HepG2 (cell line): ENCODE data around the gene NRSN2. TPM values are rescaled to one million over a fixed set of nuclear protein-coding genes. Genes with fewer than 3 reads are reported as not detected.

Source experiments
- CENPX ChIP-seq: sonication (generic); formaldehyde crosslinking; IDR thresholded peaks from 2 replicates; pipeline ENCODE4 v1.9.0; 2021; ENCODE audit warnings: mild to moderate bottlenecking, missing genetic modification reagents, moderate library complexity
- GFI1 ChIP-seq: sonication (generic); formaldehyde crosslinking; IDR thresholded peaks from 2 replicates; pipeline ENCODE4 v1.5.0; 2020; ENCODE audit warnings: missing genetic modification reagents, mild to moderate bottlenecking, borderline replicate concordance
- HDAC2 ChIP-seq: sonication (generic); formaldehyde crosslinking; IDR thresholded peaks from 2 replicates; pipeline ENCODE4 v1.4.0; 2020; ENCODE audit warnings: missing genetic modification reagents
- KDM2A ChIP-seq: sonication (generic); formaldehyde crosslinking; IDR thresholded peaks from 2 replicates; pipeline ENCODE4 v1.4.0; 2020; ENCODE audit warnings: low read depth, missing genetic modification reagents, borderline replicate concordance
- KDM3A ChIP-seq: IDR thresholded peaks from 2 replicates; pipeline ENCODE4 v1.6.1; 2018; ENCODE audit warnings: low read depth, missing compliant biosample characterization
- MEIS2 ChIP-seq: sonication (generic); formaldehyde crosslinking; IDR thresholded peaks from 2 replicates; pipeline ENCODE4 v1.9.0; 2021; ENCODE audit warnings: mild to moderate bottlenecking, missing genetic modification reagents
- NFKB2 ChIP-seq: sonication (generic); formaldehyde crosslinking; IDR thresholded peaks from 2 replicates; pipeline ENCODE4 v1.4.0; 2020; ENCODE audit warnings: missing genetic modification reagents, borderline replicate concordance
- PRPF4 ChIP-seq: fragments of 200-400 bp; formaldehyde crosslinking; IDR thresholded peaks from 2 replicates; pipeline ENCODE4 v1.6.1; 2016; ENCODE audit warnings: low read length, low read depth; ENCODE audit not compliant: poor library complexity, severe bottlenecking
- RBFOX2 ChIP-seq: fragments of 200-400 bp; formaldehyde crosslinking; IDR thresholded peaks from 2 replicates; pipeline ENCODE4 v1.6.1; 2017; ENCODE audit warnings: low read depth, mild to moderate bottlenecking, low read length
- RNF2 ChIP-seq: fragments of 450-650 bp; conservative IDR thresholded peaks from 2 replicates; pipeline ENCODE4 v1.6.1; 2016; ENCODE audit warnings: low read depth
- SALL1 ChIP-seq: sonication (generic); formaldehyde crosslinking; IDR thresholded peaks from 2 replicates; pipeline ENCODE4 v1.8.0; 2022; ENCODE audit warnings: mild to moderate bottlenecking, missing genetic modification reagents
- SP5 ChIP-seq: IDR thresholded peaks from 2 replicates; pipeline ENCODE4 v1.6.1; 2016; ENCODE audit warnings: low read depth, borderline replicate concordance
- ZNF160 ChIP-seq: sonication (generic); formaldehyde crosslinking; IDR thresholded peaks from 2 replicates; pipeline ENCODE4 v1.8.0; 2022; ENCODE audit warnings: mild to moderate bottlenecking, inconsistent platforms, missing genetic modification reagents
- ZNF44 ChIP-seq: sonication (generic); formaldehyde crosslinking; IDR thresholded peaks from 2 replicates; pipeline ENCODE4 v1.5.1; 2020; ENCODE audit warnings: mild to moderate bottlenecking, missing genetic modification reagents
- ZNF543 ChIP-seq: sonication (generic); formaldehyde crosslinking; IDR thresholded peaks from 2 replicates; pipeline ENCODE4 v1.4.0; 2020; ENCODE audit warnings: mild to moderate bottlenecking, missing genetic modification reagents
- polyA plus RNA-seq, 8 experiments: library from polyadenylated mRNA; depleted of rRNA in 3 of 8; stranded (reverse) in 7 of 8; unstranded in 1 of 8; fragments of >200 nt; fragmentation: Illumina TruSeq in 4 of 8; extraction: Trizol in 4 of 8; gene quantifications; 2 replicates each; pipeline versions ENCODE4 v1.2.1 to v1.2.3, GENCODE V29; 2011 to 2016; ENCODE audit warnings: low read depth in 4 of 8, missing spikeins in 1 of 8, mixed read lengths in 1 of 8; ENCODE audit not compliant: insufficient read depth in 1 of 8
- total RNA-seq, 5 experiments: library from RNA; depleted of rRNA; stranded (reverse); fragments of >200 nt; fragmentation: Illumina TruSeq; extraction: Trizol; gene quantifications; 2 replicates each; pipeline ENCODE4 v1.2.3, GENCODE V29; 2016; ENCODE audit warnings: low read depth in 1 of 5
- TF ChIP-seq, protein P1 (sequence below): IDR thresholded peaks from 2 replicates; pipeline ENCODE4 v1.6.1; 2016; ENCODE audit warnings: missing genetic modification reagents, missing compliant biosample characterization
- TF ChIP-seq, protein P2 (sequence below): sonication (generic); formaldehyde crosslinking; IDR thresholded peaks from 2 replicates; pipeline ENCODE4 v1.4.0; 2020; ENCODE audit warnings: missing genetic modification reagents
- TF ChIP-seq, protein P3 (sequence below): sonication (generic); formaldehyde crosslinking; conservative IDR thresholded peaks from 2 replicates; pipeline ENCODE4 v1.4.0; 2020; ENCODE audit warnings: missing genetic modification reagents
- TF ChIP-seq, protein P4 (sequence below): fragments of 450-650 bp; IDR thresholded peaks from 2 replicates; pipeline ENCODE4 v1.6.1; 2016
- TF ChIP-seq, protein P5 (sequence below): IDR thresholded peaks from 2 replicates; pipeline ENCODE4 v1.6.1; 2016; ENCODE audit warnings: control low read depth

Gene NRSN2
- total and polyA plus RNA-seq, 2 of the 13 experiments (the other 11 are each of a cell fraction or from before 2014, with no cell fraction given) = 32.3 to 49.4 TPM

DNA sequence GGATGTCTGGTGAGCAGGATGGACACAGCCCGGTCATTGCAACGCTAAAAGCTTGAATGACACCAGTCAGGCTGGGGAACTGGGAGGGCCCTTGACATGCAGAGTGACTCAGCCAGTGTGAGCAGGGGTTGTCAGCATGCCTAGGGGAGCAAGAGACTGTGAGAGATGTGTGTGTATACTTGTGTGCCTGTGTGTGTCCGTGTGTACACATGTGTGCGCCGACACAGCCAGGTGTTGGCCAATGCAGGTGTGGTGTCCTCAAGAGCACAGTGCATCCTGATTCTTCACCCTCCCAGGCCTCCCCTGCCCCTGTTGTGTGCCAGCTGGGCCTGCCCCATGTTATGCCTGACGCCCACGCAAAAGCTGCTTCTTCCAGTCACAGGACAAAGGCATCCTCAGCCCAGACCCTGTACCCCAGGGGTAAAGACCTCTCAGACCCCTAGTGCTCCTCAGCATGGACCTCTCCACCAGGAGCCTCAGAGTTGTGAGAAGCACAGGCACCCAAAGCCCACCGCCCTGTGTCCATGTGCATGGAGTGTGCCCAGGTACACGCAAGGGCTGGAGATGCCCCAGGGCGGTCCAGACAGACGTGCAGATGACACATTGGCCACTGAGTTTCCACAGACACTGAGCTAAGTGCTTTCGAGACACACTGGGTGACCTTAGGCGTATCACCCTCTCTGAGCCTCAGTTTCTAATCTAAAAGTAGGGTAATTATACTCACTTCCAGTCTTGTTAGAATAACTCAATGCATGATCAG is 16.6 kb downstream of the NRSN2 start (continued):
- TF ChIP-seq ZNF160 (CRISPR knock-in tag) = 0 out of 2 replicates have a peak, but pooled peaks have one; percentile 53
- TF ChIP-seq, protein P1, sequence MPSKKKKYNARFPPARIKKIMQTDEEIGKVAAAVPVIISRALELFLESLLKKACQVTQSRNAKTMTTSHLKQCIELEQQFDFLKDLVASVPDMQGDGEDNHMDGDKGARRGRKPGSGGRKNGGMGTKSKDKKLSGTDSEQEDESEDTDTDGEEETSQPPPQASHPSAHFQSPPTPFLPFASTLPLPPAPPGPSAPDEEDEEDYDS = no peak
- 0 out of 2 replicates have a peak, but pooled peaks have one; percentile 36 for TF ChIP-seq SALL1 (CRISPR knock-in tag)
- TF ChIP-seq, protein P2, sequence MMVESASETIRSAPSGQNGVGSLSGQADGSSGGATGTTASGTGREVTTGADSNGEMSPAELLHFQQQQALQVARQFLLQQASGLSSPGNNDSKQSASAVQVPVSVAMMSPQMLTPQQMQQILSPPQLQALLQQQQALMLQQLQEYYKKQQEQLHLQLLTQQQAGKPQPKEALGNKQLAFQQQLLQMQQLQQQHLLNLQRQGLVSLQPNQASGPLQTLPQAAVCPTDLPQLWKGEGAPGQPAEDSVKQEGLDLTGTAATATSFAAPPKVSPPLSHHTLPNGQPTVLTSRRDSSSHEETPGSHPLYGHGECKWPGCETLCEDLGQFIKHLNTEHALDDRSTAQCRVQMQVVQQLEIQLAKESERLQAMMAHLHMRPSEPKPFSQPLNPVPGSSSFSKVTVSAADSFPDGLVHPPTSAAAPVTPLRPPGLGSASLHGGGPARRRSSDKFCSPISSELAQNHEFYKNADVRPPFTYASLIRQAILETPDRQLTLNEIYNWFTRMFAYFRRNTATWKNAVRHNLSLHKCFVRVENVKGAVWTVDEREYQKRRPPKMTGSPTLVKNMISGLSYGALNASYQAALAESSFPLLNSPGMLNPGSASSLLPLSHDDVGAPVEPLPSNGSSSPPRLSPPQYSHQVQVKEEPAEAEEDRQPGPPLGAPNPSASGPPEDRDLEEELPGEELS (CRISPR knock-in tag) = no peak
- no peak for TF ChIP-seq RNF2
- TF ChIP-seq HDAC2 (CRISPR knock-in tag) = no peak
- no peak for TF ChIP-seq KDM3A (CRISPR knock-in tag)
- TF ChIP-seq ZNF543 (CRISPR knock-in tag) = no peak
- 0 out of 2 replicates have a peak, but pooled peaks have one; percentile 22 for TF ChIP-seq MEIS2 (CRISPR knock-in tag)
- TF ChIP-seq PRPF4 = peak; percentile 7
- TF ChIP-seq CENPX = no peak
- no peak for TF ChIP-seq RBFOX2
- TF ChIP-seq SP5 (CRISPR knock-in tag) = peak; percentile 53; the same call in 1 of the 2 replicates
- TF ChIP-seq KDM2A = 0 out of 2 replicates have a peak, but pooled peaks have one; percentile 14
- TF ChIP-seq ZNF44 (CRISPR knock-in tag) = no peak
- TF ChIP-seq, protein P3, sequence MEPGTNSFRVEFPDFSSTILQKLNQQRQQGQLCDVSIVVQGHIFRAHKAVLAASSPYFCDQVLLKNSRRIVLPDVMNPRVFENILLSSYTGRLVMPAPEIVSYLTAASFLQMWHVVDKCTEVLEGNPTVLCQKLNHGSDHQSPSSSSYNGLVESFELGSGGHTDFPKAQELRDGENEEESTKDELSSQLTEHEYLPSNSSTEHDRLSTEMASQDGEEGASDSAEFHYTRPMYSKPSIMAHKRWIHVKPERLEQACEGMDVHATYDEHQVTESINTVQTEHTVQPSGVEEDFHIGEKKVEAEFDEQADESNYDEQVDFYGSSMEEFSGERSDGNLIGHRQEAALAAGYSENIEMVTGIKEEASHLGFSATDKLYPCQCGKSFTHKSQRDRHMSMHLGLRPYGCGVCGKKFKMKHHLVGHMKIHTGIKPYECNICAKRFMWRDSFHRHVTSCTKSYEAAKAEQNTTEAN (CRISPR knock-in tag) = peak; percentile 71; the same call in 1 of the 2 replicates
- TF ChIP-seq, protein P4, sequence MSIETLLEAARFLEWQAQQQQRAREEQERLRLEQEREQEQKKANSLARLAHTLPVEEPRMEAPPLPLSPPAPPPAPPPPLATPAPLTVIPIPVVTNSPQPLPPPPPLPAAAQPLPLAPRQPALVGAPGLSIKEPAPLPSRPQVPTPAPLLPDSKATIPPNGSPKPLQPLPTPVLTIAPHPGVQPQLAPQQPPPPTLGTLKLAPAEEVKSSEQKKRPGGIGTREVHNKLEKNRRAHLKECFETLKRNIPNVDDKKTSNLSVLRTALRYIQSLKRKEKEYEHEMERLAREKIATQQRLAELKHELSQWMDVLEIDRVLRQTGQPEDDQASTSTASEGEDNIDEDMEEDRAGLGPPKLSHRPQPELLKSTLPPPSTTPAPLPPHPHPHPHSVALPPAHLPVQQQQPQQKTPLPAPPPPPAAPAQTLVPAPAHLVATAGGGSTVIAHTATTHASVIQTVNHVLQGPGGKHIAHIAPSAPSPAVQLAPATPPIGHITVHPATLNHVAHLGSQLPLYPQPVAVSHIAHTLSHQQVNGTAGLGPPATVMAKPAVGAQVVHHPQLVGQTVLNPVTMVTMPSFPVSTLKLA = peak; percentile 27; the same call in 1 of the 2 replicates
- TF ChIP-seq GFI1 = no peak
- peak; percentile 24; the same call in 1 of the 2 replicates for TF ChIP-seq NFKB2 (CRISPR knock-in tag)
- TF ChIP-seq, protein P5, sequence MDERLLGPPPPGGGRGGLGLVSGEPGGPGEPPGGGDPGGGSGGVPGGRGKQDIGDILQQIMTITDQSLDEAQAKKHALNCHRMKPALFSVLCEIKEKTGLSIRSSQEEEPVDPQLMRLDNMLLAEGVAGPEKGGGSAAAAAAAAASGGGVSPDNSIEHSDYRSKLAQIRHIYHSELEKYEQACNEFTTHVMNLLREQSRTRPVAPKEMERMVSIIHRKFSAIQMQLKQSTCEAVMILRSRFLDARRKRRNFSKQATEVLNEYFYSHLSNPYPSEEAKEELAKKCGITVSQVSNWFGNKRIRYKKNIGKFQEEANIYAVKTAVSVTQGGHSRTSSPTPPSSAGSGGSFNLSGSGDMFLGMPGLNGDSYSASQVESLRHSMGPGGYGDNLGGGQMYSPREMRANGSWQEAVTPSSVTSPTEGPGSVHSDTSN (CRISPR knock-in tag) = peak; percentile 49; the same call in 1 of the 2 replicates
